ENCODE data around the gene NFATC4.
"Not testable (repeated sequence)": the region's sequence is repeated elsewhere in the genome, so short reads cannot be mapped to it uniquely, and the experiment has no call there.

NFATC4 gene

GRCh38 chr14:24339284-24340151 lies 28.5 kb upstream of the NFATC4 start, which contains the start of gene RIPK3:
Gene RIPK3 (minus strand): TSS chr14:24339991. CDS start chr14:24339826, 165 bp downstream.
- DNase-seq: peak; percentile 67 to 68

- DNase-seq: no peak
These were observed 27.4 kb upstream of the NFATC4 start for GRCh38 chr14:24340606-24341005.

GRCh38 chr14:24342889-24343288 lies 25.1 kb upstream of the NFATC4 start:
- DNase-seq: no peak

- DNase-seq: no peak
These were observed 24.0 kb upstream of the NFATC4 start for GRCh38 chr14:24343795-24344660.

- DNase-seq: no peak
These were observed 20.9 kb upstream of the NFATC4 start for GRCh38 chr14:24347134-24347533.

GRCh38 chr14:24348186-24348585 lies 19.8 kb upstream of the NFATC4 start:
- no peak for DNase-seq

- DNase-seq: no peak
These were observed 18.2 kb upstream of the NFATC4 start for GRCh38 chr14:24349742-24350141.

GRCh38 chr14:24351517-24351916 lies 16.5 kb upstream of the NFATC4 start:
- no peak for DNase-seq

GRCh38 chr14:24353559-24354481 lies 14.2 kb upstream of the NFATC4 start:
- DNase-seq: no peak

- not testable (repeated sequence) for DNase-seq
These were observed 13.5 kb upstream of the NFATC4 start for GRCh38 chr14:24354482-24354825.

GRCh38 chr14:24355009-24355408 lies 13.0 kb upstream of the NFATC4 start:
- no peak for DNase-seq

- no peak for DNase-seq
These were observed 11.8 kb upstream of the NFATC4 start for GRCh38 chr14:24356208-24356607.

- no peak for DNase-seq
These were observed 7.7 kb upstream of the NFATC4 start for GRCh38 chr14:24360281-24360680.

- DNase-seq: no peak
These were observed 6.7 kb upstream of the NFATC4 start for GRCh38 chr14:24361326-24361725.

- no peak for DNase-seq
These were observed 5.6 kb upstream of the NFATC4 start for GRCh38 chr14:24362241-24362960.

GRCh38 chr14:24363401-24363800 lies 4.6 kb upstream of the NFATC4 start:
- DNase-seq: no peak

GRCh38 chr14:24364841-24365240 lies 3.1 kb upstream of the NFATC4 start:
- no peak for DNase-seq

- peak; percentile 63 to 83 for DNase-seq
These were observed 2.2 kb upstream of the NFATC4 start for GRCh38 chr14:24365600-24366412.

GRCh38 chr14:24366413-24366720 lies 1.6 kb upstream of the NFATC4 start:
- no peak for DNase-seq

- peak; percentile 14 to 79 for DNase-seq
These were observed 1.1 kb upstream of the NFATC4 start for GRCh38 chr14:24366721-24367513.

- no peak for DNase-seq
These were observed 203 bp downstream of the NFATC4 start for GRCh38 chr14:24368212-24368561.
